HG03571 (cell line): ENCODE data around the gene APH1B.

Experiments used
- ATAC-seq: cut with Tn5 transposase; IDR thresholded peaks from one replicate; pipeline ENCODE4 v1.9.1; 2021; ENCODE audit not compliant: unreplicated experiment

The APH1B gene

GRCh38 chr15:63350178-63350621 is 72.8 kb downstream of the APH1B start:
- ATAC-seq, result no peak

DNA sequence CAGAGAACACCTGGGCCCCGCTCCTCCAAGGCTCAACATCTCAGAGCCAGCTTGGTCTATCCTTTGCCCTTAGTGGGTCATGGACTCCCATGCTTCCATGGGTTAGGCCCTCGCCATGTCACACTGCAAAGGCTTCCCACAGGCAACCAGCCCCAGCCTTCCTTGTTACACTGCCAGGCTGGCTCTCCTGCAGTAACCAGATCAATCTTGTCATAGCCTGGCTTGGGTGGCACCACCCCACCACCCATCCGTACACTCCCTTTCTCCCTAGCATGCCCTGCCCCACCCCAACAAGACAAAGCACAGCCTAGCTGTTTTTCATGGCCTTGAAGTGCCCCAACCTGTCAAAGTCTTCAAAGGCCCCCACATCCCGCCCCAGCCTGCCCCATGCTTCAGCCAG is 73.8 kb downstream of the APH1B start:
- no peak for ATAC-seq

DNA sequence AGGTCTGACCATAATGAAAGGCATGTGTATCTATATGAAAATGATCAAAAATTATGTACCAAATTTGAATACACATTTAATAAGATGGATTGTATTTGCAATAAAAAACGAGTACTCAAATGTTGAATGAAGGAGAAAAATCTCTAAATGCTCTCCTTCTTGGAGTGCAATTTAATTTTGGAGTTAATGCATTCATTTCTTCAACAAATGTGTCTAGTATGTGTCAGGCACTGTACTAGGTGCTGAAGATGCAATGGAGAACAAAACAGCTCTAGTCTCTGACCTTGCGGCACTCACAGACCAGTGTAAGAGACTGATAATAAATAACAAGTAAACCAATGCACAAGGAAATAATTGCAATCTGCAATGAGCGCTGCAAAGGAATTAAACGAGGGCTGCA is 75.4 kb downstream of the APH1B start:
- no peak for ATAC-seq

DNA sequence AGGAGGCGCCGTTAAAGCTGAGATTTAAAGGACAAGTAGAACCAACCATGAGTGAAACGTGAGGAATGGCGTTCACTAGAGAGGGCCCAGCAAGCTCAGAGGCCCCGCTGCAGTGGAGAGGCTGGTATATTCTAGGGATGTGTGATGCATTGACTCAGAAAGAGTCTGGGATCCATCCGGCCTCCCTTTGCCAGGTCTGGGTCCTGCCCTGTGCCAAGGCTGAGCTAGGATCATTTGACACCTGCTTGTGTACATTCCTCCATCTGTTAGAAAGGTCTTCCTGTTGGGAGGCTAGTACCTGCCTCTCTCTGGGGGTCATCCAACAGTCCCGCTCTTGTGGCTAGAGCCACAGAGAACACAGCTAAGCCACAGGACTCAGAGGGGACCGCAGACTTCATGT is 75.9 kb downstream of the APH1B start:
- ATAC-seq, result no peak

DNA sequence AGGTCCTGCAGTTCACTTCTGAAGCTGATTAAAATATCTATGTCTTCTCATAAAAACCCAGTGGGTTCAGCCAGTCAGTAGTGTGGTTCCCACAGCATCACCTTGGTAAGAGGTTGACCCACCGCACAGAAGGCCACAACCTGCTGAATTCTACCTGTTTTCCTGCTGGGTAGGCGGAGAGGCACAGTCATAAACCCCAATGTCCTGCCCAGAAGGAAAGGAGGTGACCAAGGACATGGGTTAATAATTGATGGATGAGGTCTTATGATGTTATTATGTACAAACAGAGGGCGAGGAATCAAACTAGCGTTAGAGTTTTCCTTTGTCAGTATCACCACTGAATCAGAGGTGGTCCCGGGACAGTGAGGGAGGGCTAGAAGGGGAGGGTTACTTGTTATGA is 76.5 kb downstream of the APH1B start:
- no peak for ATAC-seq

DNA sequence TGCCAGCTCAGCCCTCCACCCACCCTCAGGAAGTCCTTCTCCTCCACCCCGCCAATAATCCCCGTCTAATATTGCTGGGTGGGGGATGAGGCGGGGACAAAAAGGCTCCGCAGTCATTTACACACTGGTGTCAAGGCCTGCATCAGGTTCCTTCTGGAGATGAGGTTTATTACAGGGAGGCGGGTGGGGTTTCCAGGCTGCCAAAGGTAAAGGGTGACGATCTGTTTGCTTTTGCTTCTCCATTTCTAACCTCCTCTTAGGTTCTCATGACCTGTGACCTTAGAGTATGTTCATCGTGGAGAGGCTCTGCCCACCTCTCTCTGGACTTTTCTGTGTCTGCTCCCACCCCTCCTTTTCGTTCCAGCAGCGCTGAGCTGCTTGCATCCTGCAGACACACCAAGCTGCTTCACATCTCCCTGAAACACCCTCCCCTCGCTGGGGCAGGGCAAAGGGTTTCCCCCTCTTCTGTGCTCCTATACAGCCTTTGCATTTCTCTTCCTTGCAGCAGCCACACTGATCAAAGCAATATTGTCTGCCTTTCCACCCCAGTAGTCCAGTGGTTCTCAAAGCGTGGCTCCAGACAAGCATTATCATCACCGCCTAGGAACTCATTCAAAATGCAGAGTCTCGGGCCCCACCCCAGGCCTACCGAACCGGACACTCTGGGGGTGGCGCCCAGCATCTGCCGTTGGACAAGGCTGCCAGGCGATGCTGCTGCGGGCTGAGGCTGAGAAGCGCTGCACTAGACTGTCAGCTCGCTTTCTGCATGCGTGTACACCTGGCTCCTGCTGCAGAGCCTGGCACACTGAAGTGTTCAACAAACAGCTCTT is 77.6 kb downstream of the APH1B start:
- ATAC-seq, result no peak

DNA sequence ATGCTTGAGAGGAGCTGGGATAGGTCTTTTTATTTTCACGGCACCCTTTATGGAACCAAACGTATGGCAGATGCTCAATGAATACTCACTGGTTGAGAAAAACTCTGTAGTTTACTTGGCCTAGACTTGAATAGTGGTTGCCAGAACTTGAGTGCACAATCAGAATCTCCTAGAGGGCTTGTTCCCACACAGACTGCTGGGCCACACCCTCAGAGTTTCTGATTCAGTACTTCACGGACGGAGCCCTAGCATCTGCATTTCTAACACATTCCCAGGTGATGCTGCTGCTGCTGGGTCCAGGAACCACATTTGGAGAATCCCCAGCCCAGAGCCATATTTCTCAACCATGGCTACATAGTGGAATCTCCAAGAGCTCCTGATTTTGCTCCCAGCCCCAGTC is 79.7 kb downstream of the APH1B start:
- ATAC-seq, result no peak

GRCh38 chr15:63357731-63358130 is 80.3 kb downstream of the APH1B start:
- no peak for ATAC-seq

DNA sequence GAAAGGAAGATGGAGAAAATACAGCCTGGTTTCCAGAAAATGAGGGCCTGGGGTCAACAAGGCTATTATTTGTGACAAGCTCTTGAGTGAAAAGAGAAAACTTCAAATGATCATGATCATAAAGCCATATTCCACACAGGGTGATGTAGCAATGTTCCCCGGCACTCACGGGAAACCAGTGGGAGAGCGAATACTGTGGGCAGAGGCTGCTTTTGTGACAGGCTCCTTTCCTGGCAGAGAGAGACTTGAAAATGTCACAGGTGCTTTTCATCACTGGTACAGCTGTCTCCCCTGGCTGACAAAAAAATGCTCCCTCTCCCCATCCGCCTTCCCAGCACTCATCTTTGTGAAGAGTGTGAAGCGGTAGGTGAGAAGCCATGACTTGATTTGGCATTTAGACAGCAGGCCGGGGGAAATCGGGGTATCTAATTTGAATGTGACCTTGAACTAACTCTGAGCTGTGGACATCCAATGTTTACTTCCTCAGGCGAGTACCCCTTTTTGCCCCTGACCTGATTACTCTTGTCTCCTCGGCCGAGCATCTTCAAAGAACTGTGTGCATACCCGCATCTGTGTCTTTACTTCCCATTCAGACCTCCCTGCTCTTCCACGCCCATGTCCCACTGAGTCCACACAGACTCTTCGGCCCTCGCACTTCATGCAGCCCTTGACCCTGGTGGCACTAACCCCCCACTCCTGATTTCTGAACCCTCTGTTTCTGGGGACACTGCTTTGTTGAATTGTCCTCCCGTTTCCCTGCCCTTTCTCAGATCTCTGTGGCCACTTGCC is 81.0 kb downstream of the APH1B start:
- no peak for ATAC-seq
